HepG2 (cell line): ENCODE data around the gene PMPCB. TPM values are rescaled to one million over a fixed set of nuclear protein-coding genes. Genes with fewer than 3 reads are reported as not detected.

Source experiments
- EEA1 ChIP-seq: sonication (generic); formaldehyde crosslinking; IDR thresholded peaks from 2 replicates; pipeline ENCODE4 v1.5.1; 2020; ENCODE audit warnings: mild to moderate bottlenecking, missing genetic modification reagents, borderline replicate concordance
- ETV5 ChIP-seq: IDR thresholded peaks from 2 replicates; pipeline ENCODE4 v1.6.1; 2018; ENCODE audit warnings: missing biosample characterization, missing genetic modification reagents, inconsistent platforms, borderline replicate concordance
- HDAC1 ChIP-seq: sonication (generic); formaldehyde crosslinking; IDR thresholded peaks from 2 replicates; pipeline ENCODE4 v1.5.1; 2020; ENCODE audit warnings: mild to moderate bottlenecking, missing genetic modification reagents
- JARID2 ChIP-seq: sonication (generic); formaldehyde crosslinking; IDR thresholded peaks from 2 replicates; pipeline ENCODE4 v1.8.1; 2023; ENCODE audit warnings: missing genetic modification reagents, inconsistent platforms; ENCODE audit not compliant: insufficient replicate concordance
- KDM5A ChIP-seq: fragments of 200-600 bp; sonication (generic); IDR thresholded peaks from 2 replicates; pipeline ENCODE4 v1.7.0; 2018; ENCODE audit warnings: antibody characterized with exemption, mild to moderate bottlenecking, low read length, borderline replicate concordance
- MATR3 ChIP-seq: sonication (generic); formaldehyde crosslinking; IDR thresholded peaks from 2 replicates; pipeline ENCODE4 v1.4.0; 2020; ENCODE audit warnings: missing genetic modification reagents
- MIER3 ChIP-seq: IDR thresholded peaks from 2 replicates; pipeline ENCODE4 v1.6.1; 2016; ENCODE audit warnings: missing compliant biosample characterization, borderline replicate concordance
- MXI1 ChIP-seq: IDR thresholded peaks from 3 replicates; pipeline ENCODE4 v1.6.1; 2012; ENCODE audit warnings: low read depth, low read length, inconsistent platforms, borderline replicate concordance
- NFE2L1 ChIP-seq: sonication (generic); formaldehyde crosslinking; IDR thresholded peaks from 2 replicates; pipeline ENCODE4 v1.4.0; 2020; ENCODE audit warnings: missing genetic modification reagents, mild to moderate bottlenecking, borderline replicate concordance
- PITX1 ChIP-seq: sonication (generic); formaldehyde crosslinking; IDR thresholded peaks from 2 replicates; pipeline ENCODE4 v1.5.1; 2020; ENCODE audit warnings: mild to moderate bottlenecking, missing genetic modification reagents
- RXRB ChIP-seq: IDR thresholded peaks from 2 replicates; pipeline ENCODE4 v1.6.1; 2016; ENCODE audit warnings: borderline replicate concordance, missing genetic modification reagents, missing compliant biosample characterization
- SIX1 ChIP-seq: sonication (generic); formaldehyde crosslinking; IDR thresholded peaks from 2 replicates; pipeline ENCODE4 v1.4.0; 2020; ENCODE audit warnings: missing genetic modification reagents, borderline replicate concordance
- ZFP37 ChIP-seq: sonication (generic); formaldehyde crosslinking; IDR thresholded peaks from 2 replicates; pipeline ENCODE4 v1.4.0; 2020; ENCODE audit warnings: missing genetic modification reagents, borderline replicate concordance
- ZNF234 ChIP-seq: sonication (generic); formaldehyde crosslinking; conservative IDR thresholded peaks from 2 replicates; pipeline ENCODE4 v1.5.1; 2020; ENCODE audit warnings: mild to moderate bottlenecking, missing genetic modification reagents
- ZNF296 ChIP-seq: sonication (generic); formaldehyde crosslinking; conservative IDR thresholded peaks from 2 replicates; pipeline ENCODE4 v1.5.0; 2020; ENCODE audit warnings: mild to moderate bottlenecking, missing genetic modification reagents
- ZNF780A ChIP-seq: sonication (generic); formaldehyde crosslinking; IDR thresholded peaks from 2 replicates; pipeline ENCODE4 v1.8.0; 2022; ENCODE audit warnings: mild to moderate bottlenecking, missing genetic modification reagents, moderate library complexity
- ZNF816 ChIP-seq: sonication (generic); formaldehyde crosslinking; IDR thresholded peaks from 2 replicates; pipeline ENCODE4 v1.8.0; 2022; ENCODE audit warnings: missing genetic modification reagents, mild to moderate bottlenecking, borderline replicate concordance
- ZNF839 ChIP-seq: sonication (generic); formaldehyde crosslinking; IDR thresholded peaks from 2 replicates; pipeline ENCODE4 v1.4.0; 2020; ENCODE audit warnings: missing genetic modification reagents, mild to moderate bottlenecking, borderline replicate concordance
- polyA plus RNA-seq, 8 experiments: library from polyadenylated mRNA; depleted of rRNA in 3 of 8; stranded (reverse) in 7 of 8; unstranded in 1 of 8; fragments of >200 nt; fragmentation: Illumina TruSeq in 4 of 8; extraction: Trizol in 4 of 8; gene quantifications; 2 replicates each; pipeline versions ENCODE4 v1.2.1 to v1.2.3, GENCODE V29; 2011 to 2016; ENCODE audit warnings: low read depth in 4 of 8, missing spikeins in 1 of 8, mixed read lengths in 1 of 8; ENCODE audit not compliant: insufficient read depth in 1 of 8
- total RNA-seq, 5 experiments: library from RNA; depleted of rRNA; stranded (reverse); fragments of >200 nt; fragmentation: Illumina TruSeq; extraction: Trizol; gene quantifications; 2 replicates each; pipeline ENCODE4 v1.2.3, GENCODE V29; 2016; ENCODE audit warnings: low read depth in 1 of 5
- TF ChIP-seq, protein P1 (sequence below): sonication (generic); formaldehyde crosslinking; IDR thresholded peaks from 2 replicates; pipeline ENCODE4 v1.4.0; 2020; ENCODE audit warnings: missing genetic modification reagents, mild to moderate bottlenecking, borderline replicate concordance
- TF ChIP-seq, protein P2 (sequence below): IDR thresholded peaks from 2 replicates; pipeline ENCODE4 v1.6.1; 2018; ENCODE audit warnings: missing genetic modification reagents, mild to moderate bottlenecking, missing compliant biosample characterization
- TF ChIP-seq, protein P3 (sequence below): fragments of 450-650 bp; IDR thresholded peaks from 2 replicates; pipeline ENCODE4 v1.6.1; 2016
- TF ChIP-seq, protein P4 (sequence below): IDR thresholded peaks from 2 replicates; pipeline ENCODE4 v1.6.1; 2016; ENCODE audit warnings: missing genetic modification reagents, missing compliant biosample characterization
- TF ChIP-seq, protein P5 (sequence below): sonication (generic); formaldehyde crosslinking; IDR thresholded peaks from 2 replicates; pipeline ENCODE4 v1.8.0; 2022; ENCODE audit warnings: mild to moderate bottlenecking, missing genetic modification reagents, moderate library complexity

The PMPCB gene
- total and polyA plus RNA-seq, 2 of the 13 experiments (the other 11 are each of a cell fraction or from before 2014, with no cell fraction given), result 80.8 to 124 TPM

DNA sequence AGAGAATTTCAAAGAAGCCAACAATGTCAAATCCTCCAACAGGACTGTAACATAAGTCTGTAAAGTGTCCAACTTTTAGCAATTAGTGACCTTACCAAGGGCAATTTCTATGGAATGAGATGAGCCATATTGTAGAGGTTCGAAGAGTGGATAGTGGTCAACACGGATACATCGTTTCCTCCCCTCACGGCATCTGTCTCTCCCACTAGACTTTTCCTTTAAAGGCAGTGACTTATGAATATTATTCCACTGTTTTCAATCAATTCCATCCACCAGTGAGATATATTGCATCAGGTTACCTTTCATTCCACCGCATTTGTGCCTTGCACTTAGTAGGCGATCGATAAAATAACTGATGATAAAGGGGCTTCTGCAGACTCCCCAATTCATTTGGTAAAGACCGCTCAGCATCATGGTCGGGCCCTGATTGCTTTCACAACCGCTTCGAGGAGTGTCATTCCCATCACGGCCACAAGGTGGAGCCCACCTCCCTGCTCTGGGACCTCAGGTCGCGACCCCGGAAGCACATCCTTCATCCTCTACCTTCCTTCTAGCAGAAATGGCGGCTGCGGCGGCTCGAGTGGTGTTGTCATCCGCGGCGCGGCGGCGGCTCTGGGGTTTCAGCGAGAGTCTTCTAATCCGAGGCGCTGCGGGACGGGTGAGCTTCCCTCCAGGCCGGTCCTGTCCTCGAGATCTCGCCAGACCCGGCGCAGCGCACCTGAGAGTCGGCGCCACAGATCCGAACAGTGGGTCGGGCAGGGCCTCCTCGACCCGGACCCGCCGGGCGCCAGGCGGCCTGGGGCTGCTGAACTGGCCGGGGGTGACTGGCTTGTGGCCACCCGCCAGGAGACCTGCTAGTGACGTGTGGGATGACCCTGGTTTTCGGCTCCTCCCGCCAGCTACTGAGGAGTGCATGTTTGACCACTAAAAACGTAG, at the start of gene PMPCB (continued):
- TF ChIP-seq KDM5A (peak; percentile 88), SIX1 (0 out of 2 replicates have a peak, but pooled peaks have one; percentile 22), PITX1 (CRISPR knock-in tag) (0 out of 2 replicates have a peak, but pooled peaks have one; percentile 60), ZNF234 (CRISPR knock-in tag) (no peak), EEA1 (peak; percentile 67; the same call in 1 of the 2 replicates), ETV5 (peak; percentile 78), NFE2L1 (CRISPR knock-in tag) (peak; percentile 85; the same call in 1 of the 2 replicates), JARID2 (no peak), ZNF296 (CRISPR knock-in tag) (peak; percentile 53; the same call in 1 of the 2 replicates), ZFP37 (CRISPR knock-in tag) (peak; percentile 79), HDAC1 (CRISPR knock-in tag) (peak; percentile 78), ZNF839 (CRISPR knock-in tag) (peak; percentile 90; the same call in 1 of the 2 replicates), RXRB (CRISPR knock-in tag) (peak; percentile 85), ZNF816 (CRISPR knock-in tag) (0 out of 2 replicates have a peak, but pooled peaks have one; percentile 41), MIER3 (CRISPR knock-in tag) (peak; percentile 51; the same call in 1 of the 2 replicates), MXI1 (peak; percentile 66; the same call in 1 of the 3 replicates), ZNF780A (no peak), MATR3 (CRISPR knock-in tag) (no peak)
- TF ChIP-seq, protein P1, sequence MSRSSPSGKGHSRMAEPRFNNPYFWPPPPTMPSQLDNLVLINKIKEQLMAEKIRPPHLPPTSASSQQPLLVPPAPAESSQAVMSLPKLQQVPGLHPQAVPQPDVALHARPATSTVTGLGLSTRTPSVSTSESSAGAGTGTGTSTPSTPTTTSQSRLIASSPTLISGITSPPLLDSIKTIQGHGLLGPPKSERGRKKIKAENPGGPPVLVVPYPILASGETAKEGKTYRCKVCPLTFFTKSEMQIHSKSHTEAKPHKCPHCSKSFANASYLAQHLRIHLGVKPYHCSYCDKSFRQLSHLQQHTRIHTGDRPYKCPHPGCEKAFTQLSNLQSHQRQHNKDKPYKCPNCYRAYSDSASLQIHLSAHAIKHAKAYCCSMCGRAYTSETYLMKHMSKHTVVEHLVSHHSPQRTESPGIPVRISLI (CRISPR knock-in tag), result peak; percentile 42; the same call in 1 of the 2 replicates
- TF ChIP-seq, protein P2, sequence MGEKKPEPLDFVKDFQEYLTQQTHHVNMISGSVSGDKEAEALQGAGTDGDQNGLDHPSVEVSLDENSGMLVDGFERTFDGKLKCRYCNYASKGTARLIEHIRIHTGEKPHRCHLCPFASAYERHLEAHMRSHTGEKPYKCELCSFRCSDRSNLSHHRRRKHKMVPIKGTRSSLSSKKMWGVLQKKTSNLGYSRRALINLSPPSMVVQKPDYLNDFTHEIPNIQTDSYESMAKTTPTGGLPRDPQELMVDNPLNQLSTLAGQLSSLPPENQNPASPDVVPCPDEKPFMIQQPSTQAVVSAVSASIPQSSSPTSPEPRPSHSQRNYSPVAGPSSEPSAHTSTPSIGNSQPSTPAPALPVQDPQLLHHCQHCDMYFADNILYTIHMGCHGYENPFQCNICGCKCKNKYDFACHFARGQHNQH (CRISPR knock-in tag), result peak; percentile 74
- TF ChIP-seq, protein P3, sequence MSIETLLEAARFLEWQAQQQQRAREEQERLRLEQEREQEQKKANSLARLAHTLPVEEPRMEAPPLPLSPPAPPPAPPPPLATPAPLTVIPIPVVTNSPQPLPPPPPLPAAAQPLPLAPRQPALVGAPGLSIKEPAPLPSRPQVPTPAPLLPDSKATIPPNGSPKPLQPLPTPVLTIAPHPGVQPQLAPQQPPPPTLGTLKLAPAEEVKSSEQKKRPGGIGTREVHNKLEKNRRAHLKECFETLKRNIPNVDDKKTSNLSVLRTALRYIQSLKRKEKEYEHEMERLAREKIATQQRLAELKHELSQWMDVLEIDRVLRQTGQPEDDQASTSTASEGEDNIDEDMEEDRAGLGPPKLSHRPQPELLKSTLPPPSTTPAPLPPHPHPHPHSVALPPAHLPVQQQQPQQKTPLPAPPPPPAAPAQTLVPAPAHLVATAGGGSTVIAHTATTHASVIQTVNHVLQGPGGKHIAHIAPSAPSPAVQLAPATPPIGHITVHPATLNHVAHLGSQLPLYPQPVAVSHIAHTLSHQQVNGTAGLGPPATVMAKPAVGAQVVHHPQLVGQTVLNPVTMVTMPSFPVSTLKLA, result no peak
- TF ChIP-seq, protein P4, sequence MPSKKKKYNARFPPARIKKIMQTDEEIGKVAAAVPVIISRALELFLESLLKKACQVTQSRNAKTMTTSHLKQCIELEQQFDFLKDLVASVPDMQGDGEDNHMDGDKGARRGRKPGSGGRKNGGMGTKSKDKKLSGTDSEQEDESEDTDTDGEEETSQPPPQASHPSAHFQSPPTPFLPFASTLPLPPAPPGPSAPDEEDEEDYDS (CRISPR knock-in tag), result peak; percentile 87
- TF ChIP-seq, protein P5, sequence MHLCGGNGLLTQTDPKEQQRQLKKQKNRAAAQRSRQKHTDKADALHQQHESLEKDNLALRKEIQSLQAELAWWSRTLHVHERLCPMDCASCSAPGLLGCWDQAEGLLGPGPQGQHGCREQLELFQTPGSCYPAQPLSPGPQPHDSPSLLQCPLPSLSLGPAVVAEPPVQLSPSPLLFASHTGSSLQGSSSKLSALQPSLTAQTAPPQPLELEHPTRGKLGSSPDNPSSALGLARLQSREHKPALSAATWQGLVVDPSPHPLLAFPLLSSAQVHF (CRISPR knock-in tag), result peak; percentile 15; the same call in 1 of the 2 replicates
